Pons (tissue), 1 donor: Measurements from ENCODE around the gene ZIC4.
A peak's percentile ranks its signal among the peaks of the same experiment; 100 is the strongest.

ENCODE experiments used
- DNase-seq: peaks from one replicate; pipeline ENCODE4 v3.0.0-alpha.2; 2016; ENCODE audit warnings: low spot score

ZIC4 gene

DNA sequence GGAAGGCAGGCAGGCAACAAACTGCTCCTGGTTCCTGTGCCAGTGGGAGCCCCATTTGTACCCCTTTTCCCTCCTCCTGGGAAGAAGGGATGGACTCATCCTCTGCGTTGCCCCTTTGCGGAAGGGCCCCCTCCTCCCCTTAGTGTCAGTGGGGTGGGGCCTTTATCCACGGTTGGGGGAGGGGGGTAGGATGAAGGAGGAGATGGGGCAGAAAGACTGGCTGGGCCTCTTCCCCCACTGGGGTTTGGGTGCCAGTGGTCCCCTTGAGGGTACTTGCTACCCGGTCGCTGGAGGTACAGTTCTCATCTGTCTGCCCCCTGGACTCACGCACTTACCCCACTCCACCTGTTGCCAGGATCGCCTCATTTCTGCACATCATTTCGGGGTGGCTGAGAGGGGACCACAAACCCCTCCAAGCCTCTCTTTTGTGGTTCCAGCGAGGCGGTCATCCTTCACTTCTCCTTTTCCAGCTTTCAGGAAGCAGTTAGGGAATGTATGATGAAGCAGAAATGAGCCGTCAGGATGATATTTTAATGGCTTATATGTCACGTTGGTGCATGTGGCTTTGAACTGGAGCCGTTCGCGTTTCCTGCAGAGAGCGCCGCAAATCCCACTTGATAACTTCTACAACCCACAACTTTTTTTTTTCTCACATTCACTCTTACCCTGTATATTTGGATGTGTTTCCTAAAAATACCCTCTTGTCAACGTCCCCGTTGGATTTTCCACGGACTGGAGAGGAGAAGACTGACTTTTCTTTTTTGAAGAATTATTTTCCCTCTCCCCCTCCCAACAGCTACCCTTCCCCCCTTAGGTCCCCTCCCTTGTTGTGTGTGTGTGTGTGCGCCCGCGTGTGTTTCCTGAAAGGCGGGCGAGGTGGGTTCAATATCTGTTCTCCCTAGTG lies at the start of gene ZIC4:
TSS of gene ZIC4 (minus strand) at position 516 of the 904 bp plus-strand sequence. CDS start 3,746 bp downstream, outside the sequence.
- DNase-seq: no peak

DNA sequence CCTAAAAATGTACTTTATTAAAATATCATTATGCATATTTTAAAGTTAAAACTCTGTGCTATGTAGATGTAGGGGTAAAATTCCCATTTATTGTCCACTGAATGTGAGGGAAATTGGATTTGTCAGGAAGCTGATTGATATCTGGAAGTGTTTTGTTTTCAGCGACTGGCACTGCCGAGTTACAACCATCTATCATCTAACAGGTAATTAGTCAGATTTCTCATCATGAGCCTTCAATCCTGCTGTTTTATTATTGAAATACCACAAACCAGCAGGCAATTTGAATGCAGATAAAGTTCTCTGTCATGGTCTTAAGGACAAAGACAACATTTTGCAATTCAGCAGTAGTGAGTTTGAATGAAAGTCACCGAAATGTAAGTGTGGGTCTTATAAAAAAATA lies 43.3 kb upstream of the ZIC4 start:
- DNase-seq: no peak

DNA sequence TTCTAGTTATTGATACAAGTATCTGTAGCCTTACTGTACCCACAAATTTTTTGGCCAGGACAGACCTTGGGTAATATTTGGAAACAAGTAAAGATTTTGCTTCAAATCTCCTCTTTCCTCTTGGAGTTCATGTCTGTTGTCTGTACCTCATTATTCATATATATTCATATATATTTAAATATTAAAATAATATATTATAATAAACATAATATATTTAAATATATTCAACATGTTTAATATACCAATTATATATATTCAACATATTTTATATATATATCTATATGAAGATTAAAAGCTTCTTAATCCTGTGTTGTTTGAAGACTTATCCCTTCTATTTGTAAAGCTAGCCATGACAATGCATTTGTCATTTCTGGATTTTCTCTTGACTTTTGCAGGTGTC lies 40.9 kb upstream of the ZIC4 start:
- no peak for DNase-seq

DNA sequence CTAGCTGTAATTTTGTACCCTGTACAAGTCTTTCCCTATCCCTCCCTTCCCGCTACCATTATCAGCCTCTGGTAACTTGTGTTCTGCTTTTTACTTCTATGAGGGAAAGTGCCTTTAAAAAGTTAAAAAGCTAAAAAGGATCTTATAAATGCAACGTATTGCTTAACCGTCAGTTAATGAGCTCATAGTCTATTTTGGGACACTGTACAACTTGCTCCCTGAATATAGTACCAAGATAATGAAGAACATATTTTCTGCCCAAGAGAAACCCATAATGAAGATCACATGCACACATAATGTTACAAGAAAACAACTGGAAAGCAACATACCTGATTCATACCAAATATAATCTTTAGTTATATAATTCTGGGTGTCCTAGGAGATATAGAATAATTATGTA lies 25.4 kb upstream of the ZIC4 start:
- no peak for DNase-seq

DNA sequence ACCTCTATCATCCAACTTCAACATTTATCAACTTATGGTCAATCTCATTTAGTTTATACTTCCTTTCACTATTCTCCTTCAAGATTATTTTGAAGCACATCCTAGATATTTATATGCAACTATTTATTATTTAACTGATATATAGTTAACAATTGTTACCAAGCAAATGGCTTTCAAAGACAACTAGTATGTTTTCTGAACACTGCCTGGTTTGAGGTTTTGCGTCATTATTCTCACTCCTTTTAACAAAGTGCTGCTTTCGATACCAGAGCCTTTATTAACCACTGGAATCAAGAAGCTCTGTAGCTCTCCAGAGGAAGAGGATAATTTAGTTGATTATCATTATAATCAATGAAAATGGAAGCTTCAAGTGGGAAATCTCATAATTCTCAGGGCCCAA lies 22.4 kb upstream of the ZIC4 start:
- DNase-seq: no peak

DNA sequence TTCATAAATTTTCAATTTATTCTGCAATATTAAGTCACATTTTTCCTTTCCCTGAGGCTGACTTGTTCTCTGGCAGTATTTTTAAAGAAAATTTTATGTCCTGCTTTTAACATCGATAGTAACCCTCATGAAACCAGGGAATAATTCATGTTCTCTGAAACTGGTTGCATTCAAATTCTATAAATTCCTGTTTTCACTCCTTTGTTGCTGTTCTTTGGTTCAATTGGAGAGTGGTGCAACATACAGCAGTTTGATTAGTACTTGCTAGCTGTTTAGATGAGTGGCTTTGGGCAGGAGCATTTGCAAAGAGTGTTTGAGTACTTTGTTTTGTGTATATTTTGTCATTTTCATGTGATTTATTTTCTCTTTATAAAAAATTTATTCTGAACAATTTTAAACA lies 22.0 kb upstream of the ZIC4 start:
- no peak for DNase-seq

DNA sequence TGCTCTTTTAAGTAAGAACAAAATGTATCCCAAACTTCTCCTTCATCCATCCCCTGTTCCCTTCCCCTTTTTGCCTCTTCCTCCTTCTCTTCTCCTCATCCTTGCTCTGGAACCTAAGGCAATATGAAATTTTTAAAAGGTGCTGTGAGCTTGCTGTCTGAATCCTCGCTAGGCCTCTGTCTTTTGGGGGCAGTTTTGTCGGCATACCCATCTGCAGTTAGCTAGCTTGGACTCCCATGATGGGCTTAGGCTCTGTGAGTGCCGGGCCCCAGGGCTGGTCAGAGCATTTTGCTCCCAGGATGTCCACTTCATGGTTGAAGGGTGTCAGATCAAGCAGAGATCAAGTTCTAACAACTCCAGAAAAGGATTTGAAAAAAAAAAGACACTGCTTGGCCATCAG lies 21.4 kb upstream of the ZIC4 start:
- DNase-seq: no peak

DNA sequence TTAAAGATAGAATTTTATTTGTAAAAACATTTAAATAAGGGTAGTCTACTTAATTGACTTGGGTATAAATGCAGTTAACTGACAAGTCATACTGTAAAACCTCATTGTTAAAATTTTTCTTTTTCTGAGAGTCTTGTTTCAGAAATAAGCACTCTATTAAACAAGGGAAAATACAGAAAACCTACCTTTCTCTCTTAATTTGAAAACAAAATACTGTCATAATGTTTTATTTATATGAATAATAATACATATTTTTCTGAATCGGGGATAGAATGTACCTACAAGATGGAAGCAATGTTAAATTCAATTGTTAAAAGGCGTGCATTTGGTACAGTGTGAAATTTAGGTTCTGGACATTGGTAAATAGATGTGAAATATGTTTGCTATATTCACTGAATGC lies 20.6 kb upstream of the ZIC4 start:
- no peak for DNase-seq

DNA sequence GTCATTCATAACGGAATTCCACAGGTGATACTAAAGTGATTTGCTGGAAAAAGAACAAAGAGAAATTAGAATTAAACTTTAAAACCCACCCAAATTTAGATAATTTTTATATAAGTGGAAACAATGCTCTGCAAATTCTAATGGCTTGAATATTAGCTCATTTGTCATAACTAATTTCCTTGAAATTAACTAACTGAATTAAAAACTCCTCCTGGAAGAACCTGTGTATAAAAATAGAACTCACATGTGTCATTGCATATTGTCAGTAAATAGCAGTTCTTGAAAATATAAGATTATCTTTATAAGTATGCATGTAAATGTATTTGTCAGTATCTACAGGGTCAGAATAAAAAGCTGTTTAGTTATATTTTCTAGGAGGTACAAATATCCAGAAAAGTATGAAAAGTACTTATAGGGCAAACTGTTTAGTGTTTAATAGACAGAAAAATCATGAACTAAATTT lies 19.1 kb upstream of the ZIC4 start:
- DNase-seq: no peak

DNA sequence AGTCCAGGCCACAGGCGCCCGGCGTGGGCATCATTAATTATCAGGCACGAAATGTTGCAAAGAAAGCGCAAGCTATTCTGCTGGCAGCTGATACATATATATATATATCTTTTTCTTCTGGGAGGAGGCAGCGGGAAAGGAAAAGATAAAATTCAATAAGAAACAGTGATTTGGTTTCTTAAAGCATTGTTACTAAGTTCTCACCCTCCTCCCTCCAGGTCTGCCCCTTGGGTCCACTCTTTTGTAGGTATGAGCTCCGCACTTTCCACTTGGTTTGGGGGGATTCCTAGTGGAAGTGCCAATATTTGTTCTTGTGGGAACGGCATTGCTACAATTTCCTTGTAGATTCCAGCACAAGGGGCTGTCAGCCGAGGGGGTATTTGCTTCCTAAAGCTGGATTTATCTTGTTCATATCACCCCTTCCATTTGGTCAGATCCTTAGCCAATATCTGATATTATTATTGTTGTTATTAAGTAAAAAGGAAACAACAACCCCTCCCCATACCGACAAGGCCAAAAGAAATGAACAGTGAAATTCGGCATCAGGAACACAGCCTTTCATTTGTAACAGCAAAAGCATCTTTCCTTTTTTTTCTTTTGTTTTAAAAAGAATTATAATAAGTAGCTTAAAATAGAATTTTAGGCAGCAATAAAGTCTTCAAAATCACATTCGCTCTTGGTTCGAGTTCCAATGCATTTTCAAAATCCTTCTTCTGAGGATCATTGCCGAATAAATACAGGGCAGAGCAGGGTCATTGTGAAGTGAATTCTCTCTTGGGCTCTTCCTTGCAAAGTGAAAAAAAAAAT lies 18.4 kb upstream of the ZIC4 start:
- DNase-seq: no peak

DNA sequence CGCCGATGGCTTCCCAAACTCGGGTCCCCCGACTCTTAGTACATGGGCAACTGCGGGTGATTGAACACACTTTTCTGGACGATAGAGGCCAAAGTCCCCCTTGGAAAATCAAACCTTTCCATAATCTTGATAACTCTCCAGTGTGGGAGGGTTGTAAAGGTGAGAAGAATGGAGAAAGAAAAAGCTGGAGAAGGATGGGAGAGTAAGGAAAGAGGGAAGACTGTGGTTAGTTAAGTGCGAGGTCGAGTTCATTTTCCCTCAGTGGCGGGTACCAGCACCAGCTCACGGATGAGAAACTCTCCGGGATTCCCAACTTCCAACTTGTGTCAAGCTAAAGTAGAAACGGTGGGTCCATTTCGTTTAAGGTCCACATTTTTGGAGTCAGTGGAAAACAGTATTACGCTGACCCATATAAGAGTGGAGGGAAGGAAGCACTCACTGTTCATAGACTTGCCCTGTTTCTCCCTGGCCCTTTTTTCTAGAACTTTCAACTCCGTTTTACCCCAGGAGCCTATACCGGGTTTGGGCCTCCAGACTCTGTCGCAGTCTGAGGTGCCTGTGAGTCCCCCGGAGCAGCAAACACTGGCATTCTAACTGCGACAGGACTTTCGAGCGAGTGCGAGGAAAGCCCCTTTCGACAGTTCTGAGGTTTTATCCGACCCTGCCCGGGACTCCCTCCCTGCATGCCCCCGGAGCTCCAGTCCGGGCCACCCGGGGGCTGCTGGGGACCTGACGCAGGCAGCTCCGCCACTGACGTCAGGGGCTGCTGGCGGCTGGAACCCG lies 17.6 kb upstream of the ZIC4 start:
- no peak for DNase-seq

DNA sequence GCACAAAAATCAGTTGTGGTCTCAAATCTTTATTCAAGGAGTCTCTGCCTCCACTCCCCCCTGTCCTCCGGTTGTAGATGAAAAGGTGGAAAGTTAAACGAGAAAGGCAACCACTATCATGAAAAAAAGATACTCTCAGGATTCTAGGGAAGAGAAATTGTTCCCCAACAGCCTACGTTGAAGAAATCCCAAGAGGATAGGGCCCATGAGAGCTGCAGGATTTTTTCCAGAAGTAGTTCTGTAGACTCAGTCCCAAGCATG lies 17.1 kb upstream of the ZIC4 start:
- DNase-seq: no peak

DNA sequence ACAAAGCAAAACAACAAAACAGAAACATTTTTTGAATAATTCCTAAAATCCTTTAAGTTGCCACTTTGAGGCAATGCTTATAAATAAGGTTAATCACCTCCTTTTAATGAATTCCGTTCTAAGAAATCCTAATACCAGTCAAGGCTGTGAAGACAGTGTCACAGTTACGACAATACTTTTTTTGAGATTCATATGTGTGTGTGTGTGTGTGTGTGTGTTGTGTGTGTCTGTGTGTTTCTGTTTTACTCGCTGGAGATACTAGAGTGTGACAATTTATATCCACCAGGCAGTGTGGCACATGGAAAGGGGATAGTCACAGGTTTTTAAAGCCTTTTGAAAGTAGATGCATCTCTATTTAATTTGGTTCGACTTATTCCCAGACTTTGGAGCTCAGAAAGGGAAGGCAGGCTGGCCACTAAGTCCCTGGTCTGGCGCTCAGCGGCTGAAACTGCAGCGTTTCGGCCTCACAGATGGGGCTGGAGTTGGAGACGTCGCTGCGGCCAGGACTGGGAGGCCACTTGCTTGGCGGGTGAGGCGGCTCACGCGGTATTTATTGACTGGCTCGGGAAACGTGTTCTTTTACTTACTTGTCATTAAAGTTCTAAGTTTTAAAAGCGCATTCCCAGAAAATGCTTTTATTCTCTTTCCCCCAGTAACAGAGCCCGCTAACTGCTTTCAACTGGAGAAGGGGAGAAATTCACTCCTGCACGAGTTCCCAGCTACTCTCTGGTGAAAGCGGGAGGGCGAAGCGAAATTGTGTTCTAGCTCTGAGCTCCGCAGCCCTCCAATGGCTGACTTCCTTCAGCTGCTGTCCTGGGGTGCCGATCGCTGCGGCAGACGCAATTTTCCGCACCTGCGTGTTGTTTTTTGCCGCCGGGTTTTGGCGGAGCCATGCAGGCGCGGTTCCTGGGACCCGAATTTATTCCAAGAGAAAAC lies 16.5 kb upstream of the ZIC4 start:
- DNase-seq: no peak

DNA sequence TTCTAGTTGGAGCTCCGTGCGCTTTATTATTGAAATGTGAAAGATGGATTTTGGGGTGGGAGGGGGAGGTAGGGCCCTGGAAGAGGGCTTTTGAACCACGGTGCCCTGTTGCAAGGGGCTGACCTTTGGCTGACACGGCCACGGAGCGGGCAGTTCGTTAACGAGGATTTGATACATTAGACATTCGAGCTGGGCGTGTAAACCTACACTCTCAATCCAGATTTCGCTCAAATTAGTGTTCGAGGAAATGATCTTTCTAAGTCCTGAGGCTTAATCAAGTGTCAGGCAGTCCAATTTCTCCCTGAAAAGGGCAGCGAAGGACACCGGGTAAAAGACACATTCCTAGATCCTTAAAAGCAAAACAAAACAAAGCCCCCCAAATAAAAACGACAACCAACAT lies 15.9 kb upstream of the ZIC4 start:
- no peak for DNase-seq

DNA sequence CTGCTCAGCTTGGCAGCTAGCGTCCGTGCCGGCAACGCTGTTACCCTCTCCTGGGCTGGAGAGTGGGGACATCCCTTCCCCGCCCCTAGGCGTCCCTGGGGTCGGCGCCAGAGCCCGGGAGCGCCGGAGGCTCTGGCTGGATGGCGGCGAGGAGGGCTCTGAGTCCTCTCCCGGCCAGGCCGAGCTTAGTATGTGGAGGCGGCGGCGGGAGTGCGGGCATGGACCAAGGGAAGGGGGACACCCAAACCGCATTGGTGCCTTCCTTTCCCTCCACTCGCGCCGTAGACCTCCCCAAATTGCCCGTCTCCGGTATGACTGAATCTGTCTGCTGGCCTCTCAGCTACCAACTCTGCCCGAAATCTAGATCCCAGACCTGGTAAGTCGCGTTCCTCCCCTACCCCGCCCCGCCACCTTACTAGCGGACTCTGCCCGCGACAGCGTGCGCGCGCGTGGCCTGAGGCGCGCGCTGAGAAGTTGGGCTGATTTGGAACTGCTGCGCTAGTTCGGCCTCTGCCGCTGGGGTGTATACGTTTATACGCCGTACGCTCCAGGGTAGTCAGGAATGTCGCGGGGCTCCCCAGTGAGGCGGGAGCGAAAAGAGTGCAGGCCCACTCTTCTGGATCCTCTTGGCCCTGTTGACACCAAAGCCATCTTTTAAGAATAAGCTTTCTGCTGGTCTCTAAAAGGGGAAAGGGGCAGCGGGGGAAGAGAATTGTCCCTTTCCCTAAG lies 15.0 kb upstream of the ZIC4 start:
- no peak for DNase-seq

DNA sequence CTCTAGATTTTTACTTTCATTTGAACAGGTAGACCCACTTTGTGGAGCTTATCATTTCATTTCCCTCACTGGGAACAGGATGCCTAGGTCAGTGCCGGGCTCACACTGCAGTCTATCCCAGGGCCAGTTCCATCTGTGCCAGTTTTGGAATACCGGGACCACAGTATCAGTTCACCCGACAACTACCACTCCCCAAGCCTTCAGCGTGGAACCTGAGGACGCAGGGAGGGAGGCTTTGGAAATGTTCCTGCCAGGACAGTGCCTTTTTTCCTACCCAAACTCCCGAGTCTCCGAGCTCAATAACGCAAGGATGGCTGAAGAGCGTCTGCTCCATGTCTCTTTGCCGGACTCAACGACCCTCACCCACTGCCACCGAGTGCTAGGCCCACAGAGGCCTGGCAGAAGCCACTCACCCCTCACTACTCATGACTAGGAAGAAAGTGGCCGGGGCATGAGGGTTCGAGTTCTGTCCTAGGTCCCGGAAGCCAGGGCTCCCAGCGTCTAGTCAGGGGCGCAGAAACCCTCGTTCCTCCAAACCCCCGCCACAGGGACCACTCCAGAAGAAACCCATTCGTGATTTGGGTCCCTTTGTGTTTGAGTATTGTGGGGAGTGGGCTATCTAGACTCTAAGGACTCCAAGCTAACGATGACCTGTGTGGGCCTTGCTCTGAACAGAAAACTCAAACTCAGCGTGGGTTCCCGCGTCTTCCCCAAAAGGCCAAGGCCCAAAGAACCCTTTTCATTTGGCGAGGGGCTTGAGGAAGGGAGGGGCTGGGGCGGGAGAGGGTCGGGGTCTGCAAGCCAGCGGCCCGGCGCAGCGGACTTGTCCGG lies 14.2 kb upstream of the ZIC4 start:
- no peak for DNase-seq

DNA sequence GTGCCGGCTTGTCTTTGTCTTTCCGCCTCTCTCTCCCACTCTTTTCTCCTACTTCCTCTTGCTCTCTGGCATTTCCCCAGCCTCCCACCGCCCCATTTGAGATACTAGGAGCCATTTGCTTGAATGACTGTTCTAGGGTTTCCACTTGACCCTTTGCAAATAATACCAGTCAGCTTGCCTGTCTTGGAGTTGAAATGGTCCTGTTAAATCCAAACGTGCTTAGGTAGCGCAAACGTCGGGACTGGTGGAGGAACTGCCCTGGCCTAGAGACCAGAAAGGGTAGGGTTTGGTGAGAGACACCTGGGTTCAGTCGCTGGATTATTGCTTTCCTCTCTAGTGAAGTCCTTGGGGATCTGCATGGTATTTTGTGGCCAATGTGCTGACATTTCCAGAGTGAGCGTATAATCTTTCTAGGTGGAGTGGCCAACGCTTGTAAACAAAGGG lies 13.5 kb upstream of the ZIC4 start:
- no peak for DNase-seq

DNA sequence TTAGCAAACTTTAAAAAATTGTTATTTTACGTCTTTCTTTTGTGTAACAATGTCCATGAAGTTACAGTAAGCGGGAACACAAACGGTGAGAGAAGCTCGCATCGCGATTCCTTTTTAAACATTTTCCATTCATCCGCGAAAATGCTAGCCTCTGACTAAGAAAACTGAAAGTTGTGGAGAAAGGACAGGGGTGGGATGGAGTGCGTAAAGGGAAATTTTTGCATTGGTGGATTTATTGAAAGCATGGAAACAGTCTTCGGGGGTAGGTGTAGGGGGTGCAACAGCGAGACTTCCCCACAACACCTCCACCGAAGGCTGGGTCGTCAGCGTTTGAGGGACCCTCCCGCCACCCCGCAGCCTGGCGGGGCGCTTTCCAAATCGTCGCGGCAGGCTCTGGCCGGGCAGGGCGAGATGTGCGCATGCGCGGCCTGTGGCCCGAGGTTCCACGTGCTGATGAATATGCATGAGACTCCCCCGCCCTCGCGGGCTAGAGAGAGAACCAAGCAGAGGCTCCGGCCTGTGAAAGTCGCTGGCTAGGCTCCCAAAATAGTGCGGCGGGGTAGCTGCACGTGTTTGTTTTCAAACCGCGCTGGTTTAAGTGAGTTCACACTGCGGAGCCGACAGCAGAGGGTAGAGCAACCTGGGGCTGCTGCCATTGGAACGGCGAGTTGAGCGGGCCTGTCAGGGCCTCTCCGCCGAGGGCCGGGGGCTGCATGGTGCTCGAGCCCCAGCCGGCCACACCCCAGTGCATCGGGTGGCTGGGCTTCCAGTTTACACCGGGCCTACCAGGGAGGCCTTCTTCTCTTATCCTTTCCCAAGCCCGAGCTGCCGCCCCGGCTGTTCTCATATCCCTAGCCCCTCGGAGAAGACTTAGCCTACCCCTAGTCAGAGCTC lies 12.7 kb upstream of the ZIC4 start:
- peak; percentile 81 for DNase-seq

DNA sequence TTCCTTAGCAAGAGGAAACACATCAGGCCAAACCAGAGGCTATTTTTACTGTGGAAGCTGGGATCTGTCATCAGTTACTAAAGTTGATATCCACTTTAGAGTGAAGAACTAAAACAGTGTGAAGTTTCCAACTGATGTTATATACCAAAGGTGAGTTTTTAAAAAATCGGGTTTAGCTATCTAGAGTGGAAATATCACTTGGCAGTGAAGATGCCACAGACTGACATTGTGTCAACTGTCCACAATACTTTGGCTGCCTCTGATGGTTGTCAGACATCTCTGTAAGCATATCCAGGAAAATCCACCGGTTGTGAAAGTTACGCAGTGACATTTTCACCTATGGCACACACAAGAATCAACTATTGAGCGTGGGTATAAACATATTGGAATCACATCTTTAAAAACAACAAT lies 12.0 kb upstream of the ZIC4 start:
- DNase-seq: no peak
